ENCODE measurements around the gene FNDC3A.
"Not testable (repeated sequence)": the region's sequence is repeated elsewhere in the genome, so short reads cannot be mapped to it uniquely, and the experiment has no call there.

FNDC3A gene

GRCh38 chr13:49046519-49046918 lies 70.8 kb downstream of the FNDC3A start:
- no peak for FAIRE-seq

- FAIRE-seq, result no peak
These were observed 77.1 kb downstream of the FNDC3A start for GRCh38 chr13:49052813-49053212.

- no peak for FAIRE-seq
These were observed 77.5 kb downstream of the FNDC3A start for GRCh38 chr13:49053215-49053614.

GRCh38 chr13:49053906-49054305 lies 78.2 kb downstream of the FNDC3A start:
- FAIRE-seq, result no peak

- FAIRE-seq, result no peak
These were observed 79.3 kb downstream of the FNDC3A start for GRCh38 chr13:49055021-49055420.

- FAIRE-seq, result no peak
These were observed 81.5 kb downstream of the FNDC3A start for GRCh38 chr13:49057176-49057575.

- no peak for FAIRE-seq
These were observed 83.0 kb downstream of the FNDC3A start for GRCh38 chr13:49058761-49059160.

GRCh38 chr13:49060678-49061387 lies 85.1 kb downstream of the FNDC3A start:
- FAIRE-seq, result no peak

- FAIRE-seq, result not testable (repeated sequence)
These were observed 85.7 kb downstream of the FNDC3A start for GRCh38 chr13:49061388-49061752.

- no peak for FAIRE-seq
These were observed 86.7 kb downstream of the FNDC3A start for GRCh38 chr13:49062297-49062896.

- FAIRE-seq, result no peak
These were observed 87.3 kb downstream of the FNDC3A start for GRCh38 chr13:49063011-49063410.

- FAIRE-seq, result no peak
These were observed 87.8 kb downstream of the FNDC3A start for GRCh38 chr13:49063497-49063896.

GRCh38 chr13:49064476-49064875 lies 88.8 kb downstream of the FNDC3A start:
- FAIRE-seq, result no peak

GRCh38 chr13:49066856-49067255 lies 91.1 kb downstream of the FNDC3A start:
- FAIRE-seq, result no peak

GRCh38 chr13:49068498-49068897 lies 92.8 kb downstream of the FNDC3A start:
- FAIRE-seq, result not testable (repeated sequence)

GRCh38 chr13:49070021-49070420 lies 94.3 kb downstream of the FNDC3A start:
- not testable (repeated sequence) for FAIRE-seq

- no peak for FAIRE-seq
These were observed 95.7 kb downstream of the FNDC3A start for GRCh38 chr13:49071341-49071937.

GRCh38 chr13:49082653-49083536 lies 107.2 kb downstream of the FNDC3A start:
- no peak for FAIRE-seq

- FAIRE-seq, result no peak
These were observed 109.2 kb downstream of the FNDC3A start for GRCh38 chr13:49084961-49085360.

GRCh38 chr13:49086722-49087121 lies 111.0 kb downstream of the FNDC3A start:
- peak; percentile 67 for FAIRE-seq

GRCh38 chr13:49093376-49093775 lies 117.7 kb downstream of the FNDC3A start:
- FAIRE-seq, result no peak

GRCh38 chr13:49097374-49097773 lies 121.7 kb downstream of the FNDC3A start:
- FAIRE-seq, result no peak

- FAIRE-seq, result no peak
These were observed 122.5 kb downstream of the FNDC3A start for GRCh38 chr13:49098198-49098597.
